Glomerular visceral epithelial cell (primary cell): ENCODE measurements around the gene C2orf76.
"Not testable (repeated sequence)": the region's sequence is repeated elsewhere in the genome, so short reads cannot be mapped to it uniquely, and the experiment has no call there.

ENCODE experiments used
- DNase-seq: peaks from one replicate; pipeline ENCODE4 v3.0.0-alpha.2; 2016; ENCODE audit errors: extremely low spot score

The C2orf76 gene

DNA sequence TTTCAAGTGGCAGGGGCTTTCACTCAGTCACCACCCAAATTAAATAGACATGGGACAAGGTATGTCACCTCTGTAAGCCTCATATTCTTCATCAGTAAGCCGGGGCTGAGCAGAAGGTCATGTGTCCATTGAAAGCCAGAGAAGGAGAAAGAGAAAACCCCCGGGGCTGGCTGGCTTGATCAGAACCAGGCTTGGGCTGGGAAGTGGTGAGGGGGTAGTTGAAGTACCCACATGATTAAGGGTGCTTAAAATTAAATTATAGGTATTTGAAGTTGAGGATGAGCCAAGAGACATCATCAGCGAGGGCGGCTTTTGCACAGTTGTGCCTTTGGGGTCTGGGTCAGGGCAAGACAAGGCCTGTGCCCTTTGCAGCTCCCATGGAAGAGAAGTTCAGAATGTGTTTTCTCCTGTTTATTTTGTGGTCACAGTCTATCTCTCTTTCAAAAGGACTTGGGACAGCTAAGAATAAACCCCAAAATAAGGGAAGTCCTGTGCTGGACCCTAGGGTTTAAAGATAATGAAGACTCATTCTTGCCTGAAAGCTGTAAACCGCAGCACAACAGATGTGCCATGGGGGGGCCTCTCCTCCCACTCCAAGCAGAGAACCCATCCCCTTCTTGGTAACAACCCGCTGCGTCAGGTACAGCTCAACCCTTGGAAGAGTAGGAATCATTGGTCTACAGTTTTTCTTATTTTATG, 10.8 kb upstream of the C2orf76 start:
- DNase-seq, result no peak

GRCh38 chr2:119376810-119377209, 10.2 kb upstream of the C2orf76 start:
- no peak for DNase-seq

- DNase-seq, result not testable (repeated sequence)
These were observed 9.8 kb upstream of the C2orf76 start for GRCh38 chr2:119376406-119376805.

DNA sequence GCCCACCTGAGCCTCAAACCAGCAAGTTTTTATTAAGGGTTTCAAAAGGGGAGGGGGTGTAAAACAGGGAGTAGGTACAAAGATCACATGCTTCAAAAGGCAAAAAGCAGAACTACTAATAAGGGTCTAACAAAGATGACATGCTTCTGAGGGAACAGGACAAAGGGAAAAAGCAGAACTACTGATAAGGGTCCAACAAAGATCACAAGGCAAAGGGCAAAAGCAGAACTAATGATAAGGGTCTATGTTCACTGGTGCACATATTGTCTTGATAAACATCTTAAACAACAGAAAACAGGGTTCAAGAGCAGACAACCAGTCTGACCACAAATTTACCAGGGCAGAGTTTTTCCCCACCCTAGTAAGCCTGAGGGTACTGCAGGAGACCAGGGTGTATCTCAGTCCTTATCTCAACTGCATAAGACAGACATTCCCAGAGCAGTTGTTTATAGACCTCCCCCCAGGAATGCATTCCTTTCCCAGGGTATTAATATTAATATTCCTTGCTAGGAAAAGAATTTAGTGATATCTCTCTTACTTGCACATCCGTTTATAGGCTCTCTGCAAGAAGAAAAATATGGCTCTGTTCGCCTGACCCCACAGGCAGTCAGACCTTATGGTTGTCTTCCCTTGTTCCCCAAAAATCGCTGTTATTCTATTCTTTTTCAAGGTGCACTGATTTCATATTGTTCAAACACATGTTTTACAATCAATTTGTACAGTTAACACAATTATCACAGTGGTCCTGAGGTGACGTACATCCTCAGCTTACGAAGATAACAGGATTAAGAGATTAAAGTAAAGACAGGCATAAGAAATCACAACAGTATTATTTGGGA, 7.5 kb upstream of the C2orf76 start:
- DNase-seq, result not testable (repeated sequence)

GRCh38 chr2:119372778-119373568, 6.3 kb upstream of the C2orf76 start:
- DNase-seq, result no peak

- DNase-seq, result no peak
These were observed 4.5 kb upstream of the C2orf76 start for GRCh38 chr2:119371111-119371510.

- DNase-seq, result no peak
These were observed 3.2 kb upstream of the C2orf76 start for GRCh38 chr2:119369845-119370244.

GRCh38 chr2:119367472-119368099, 952 bp upstream of the C2orf76 start:
- peak; percentile 46 for DNase-seq

GRCh38 chr2:119366161-119366648, 429 bp downstream of the C2orf76 start:
- DNase-seq, result no peak

GRCh38 chr2:119365436-119365835, 1.2 kb downstream of the C2orf76 start:
- no peak for DNase-seq

DNA sequence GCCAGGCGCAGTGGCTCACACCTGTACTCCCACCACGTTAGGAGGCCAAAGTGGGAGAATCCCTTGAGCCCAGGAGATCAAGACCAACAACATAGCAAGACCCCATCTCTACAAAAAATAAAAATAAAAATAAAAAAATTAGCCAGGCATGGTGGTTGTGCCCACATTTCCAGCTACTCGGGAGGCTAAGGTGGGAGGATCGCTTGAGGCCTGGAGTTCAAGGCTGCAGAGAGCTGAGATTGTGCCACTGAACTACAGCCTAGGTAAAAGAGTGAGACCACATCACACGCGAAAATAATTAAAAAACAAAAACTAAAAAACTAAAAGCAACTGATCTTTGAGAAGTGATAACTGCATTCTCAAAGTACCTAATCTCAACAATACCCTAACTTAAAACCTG, 1.8 kb downstream of the C2orf76 start:
- DNase-seq, result no peak

- DNase-seq, result no peak
These were observed 6.1 kb downstream of the C2orf76 start for GRCh38 chr2:119360423-119360966.

- no peak for DNase-seq
These were observed 6.9 kb downstream of the C2orf76 start for GRCh38 chr2:119359774-119360173.

- DNase-seq, result no peak
These were observed 11.8 kb downstream of the C2orf76 start for GRCh38 chr2:119354860-119355259.

- DNase-seq, result no peak
These were observed 14.3 kb downstream of the C2orf76 start for GRCh38 chr2:119352357-119352756.

- no peak for DNase-seq
These were observed 16.2 kb downstream of the C2orf76 start for GRCh38 chr2:119350311-119350998.

DNA sequence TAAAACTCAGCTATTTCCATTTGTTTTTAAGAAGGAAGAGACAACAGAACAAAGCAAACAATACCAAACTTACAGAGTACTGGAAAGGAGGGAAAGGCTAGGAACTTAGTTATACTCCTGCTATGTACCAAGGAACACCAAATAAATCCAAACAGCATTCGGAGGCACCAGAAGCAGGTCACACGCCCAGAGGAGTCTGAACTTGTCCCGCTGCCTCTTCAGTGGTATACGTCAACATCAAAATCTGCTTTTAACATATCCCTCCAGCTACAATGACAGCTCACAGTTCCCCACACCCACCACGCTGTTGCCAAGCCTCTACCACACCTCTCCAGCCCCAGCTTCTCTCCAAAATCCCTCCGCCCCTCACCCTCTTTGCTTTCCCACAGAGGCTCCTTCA, 17.3 kb downstream of the C2orf76 start:
- DNase-seq, result no peak

- no peak for DNase-seq
These were observed 24.9 kb downstream of the C2orf76 start for GRCh38 chr2:119341684-119342083.

DNA sequence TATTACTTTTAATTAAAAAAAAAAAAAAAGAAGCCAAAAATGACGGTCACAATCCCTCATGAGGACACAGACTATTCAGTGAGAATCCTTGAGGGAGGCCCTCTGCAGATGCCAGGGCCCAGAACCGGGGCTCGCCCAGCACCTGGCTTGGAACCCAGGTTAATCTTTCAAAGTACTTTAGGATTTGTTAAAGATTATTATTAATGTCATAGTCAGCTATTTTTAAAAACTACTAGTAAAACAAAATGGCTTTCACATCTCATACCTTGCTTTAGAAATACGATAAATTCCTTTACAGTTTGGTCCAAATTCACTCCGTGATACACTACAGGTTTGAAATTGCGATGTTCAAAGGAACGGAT, 27.1 kb downstream of the C2orf76 start:
- DNase-seq, result no peak

GRCh38 chr2:119338826-119339561, 27.6 kb downstream of the C2orf76 start:
- no peak for DNase-seq
